Neural cell (in vitro differentiated cells): Measurements from ENCODE around the gene SULT4A1. TPM values are rescaled to one million over a fixed set of nuclear protein-coding genes. Genes with fewer than 3 reads are reported as not detected.

Experiments used
- H2AFZ ChIP-seq: fragments of 200-600, 300-800 bp; sonication (generic), shearing (Covaris generic); 2 replicates; pipeline ENCODE4 v1.6.0; 2014; ENCODE audit warnings: low read depth, mild to moderate bottlenecking, antibody characterized with exemption, low read length, moderate library complexity
- H3F3A ChIP-seq: fragments of 200-600 bp; shearing (Covaris generic); 2 replicates; pipeline ENCODE4 v1.6.1; 2016; ENCODE audit warnings: mild to moderate bottlenecking, moderate library complexity, mixed read lengths, antibody characterized with exemption, low read length; ENCODE audit not compliant: insufficient read depth, poor library complexity, severe bottlenecking
- H3K27ac ChIP-seq: fragments of 200-600, 300-800 bp; sonication (generic), shearing (Covaris generic); 2 replicates; pipeline ENCODE4 v1.5.1; 2014; ENCODE audit warnings: mild to moderate bottlenecking, low read length, moderate library complexity
- H3K27me3 ChIP-seq: fragments of 300-800, 200-600 bp; sonication (generic), shearing (Covaris generic); 2 replicates; pipeline ENCODE4 v1.6.0; 2014; ENCODE audit warnings: mild to moderate bottlenecking, low read depth, low read length, moderate library complexity; ENCODE audit not compliant: insufficient read depth
- H3K36me3 ChIP-seq: fragments of 300-800, 200-600 bp; sonication (generic), shearing (Covaris generic); 2 replicates; pipeline ENCODE4 v1.5.1; 2014; ENCODE audit warnings: mild to moderate bottlenecking, antibody characterized with exemption, low read length, moderate library complexity; ENCODE audit not compliant: insufficient read depth
- H3K4me2 ChIP-seq: fragments of 300-800, 200-600 bp; sonication (generic), shearing (Covaris generic); 2 replicates; pipeline ENCODE4 v1.6.0; 2014; ENCODE audit warnings: mild to moderate bottlenecking, low read length
- H3K4me3 ChIP-seq: fragments of 300-800, 200-600 bp; sonication (generic), shearing (Covaris generic); 2 replicates; pipeline ENCODE4 v1.5.1; 2014; ENCODE audit warnings: mild to moderate bottlenecking, low read length, moderate library complexity
- H3K79me2 ChIP-seq: fragments of 200-600 bp; shearing (Covaris generic); replicated peaks from 2 replicates; pipeline ENCODE4 v1.6.0; 2014; ENCODE audit warnings: mild to moderate bottlenecking, low read length, moderate library complexity; ENCODE audit not compliant: insufficient read depth
- H3K9ac ChIP-seq: fragments of 300-800, 200-600 bp; sonication (generic), shearing (Covaris generic); 2 replicates; pipeline ENCODE4 v1.6.1; 2016; ENCODE audit warnings: mild to moderate bottlenecking, low read length, mixed read lengths
- H3K9me2 ChIP-seq: fragments of 200-600 bp; shearing (Covaris generic); 2 replicates; pipeline ENCODE4 v1.6.1; 2016; ENCODE audit warnings: mild to moderate bottlenecking, low read length, mixed read lengths; ENCODE audit not compliant: insufficient read depth
- H3K9me3 ChIP-seq: fragments of 200-600, 300-800 bp; sonication (generic), shearing (Covaris generic); 2 replicates; pipeline ENCODE4 v1.6.1; 2016; ENCODE audit warnings: mild to moderate bottlenecking, mixed run types, low read length, moderate library complexity, mixed read lengths
- H4K20me1 ChIP-seq: fragments of 200-600 bp; shearing (Covaris generic); 2 replicates; pipeline ENCODE4 v1.6.1; 2016; ENCODE audit warnings: mild to moderate bottlenecking, mixed run types; ENCODE audit not compliant: insufficient read depth
- EP300 ChIP-seq: fragments of 450-650 bp; conservative IDR thresholded peaks from 2 replicates; pipeline ENCODE4 v1.6.1; 2014; ENCODE audit warnings: antibody characterized with exemption, mild to moderate bottlenecking, moderate library complexity; ENCODE audit not compliant: poor library complexity, severe bottlenecking
- MXI1 ChIP-seq: fragments of 450-650 bp; conservative IDR thresholded peaks from 2 replicates; pipeline ENCODE4 v1.6.1; 2014; ENCODE audit warnings: antibody characterized with exemption, mild to moderate bottlenecking; ENCODE audit not compliant: poor library complexity, severe bottlenecking
- POLR2AphosphoS5 ChIP-seq: IDR thresholded peaks from 2 replicates; pipeline ENCODE4 v1.6.1; 2012
- SMC3 ChIP-seq: fragments of 450-650 bp; conservative IDR thresholded peaks from 2 replicates; pipeline ENCODE4 v1.6.1; 2014; ENCODE audit warnings: antibody characterized with exemption, mild to moderate bottlenecking, moderate library complexity; ENCODE audit not compliant: poor library complexity
- TAF1 ChIP-seq: IDR thresholded peaks from 2 replicates; pipeline ENCODE4 v1.6.1; 2012; ENCODE audit warnings: low read depth
- polyA plus RNA-seq: library from polyadenylated mRNA; depleted of rRNA; stranded (reverse); fragments of >200 nt; gene quantifications from 2 replicates; pipeline ENCODE4 v1.2.3, GENCODE V29; 2014
- TF ChIP-seq, protein P1 (sequence below): IDR thresholded peaks from 2 replicates; pipeline ENCODE4 v1.6.1; 2012; ENCODE audit warnings: borderline replicate concordance
- TF ChIP-seq, protein P2 (sequence below): fragments of 450-650 bp; IDR thresholded peaks from 2 replicates; pipeline ENCODE4 v1.5.1; 2014; ENCODE audit warnings: antibody characterized with exemption, mild to moderate bottlenecking, moderate library complexity; ENCODE audit not compliant: poor library complexity, severe bottlenecking

Gene SULT4A1
- polyA plus RNA-seq, 1 donor from 2014 or later: 182 TPM

GRCh38 chr22:43841742-43842141 lies 20.6 kb downstream of the SULT4A1 start:
- no peaks in the 10 kb centered on the region for H3K27me3 ChIP-seq
- TF ChIP-seq TAF1 (no peak), SMC3 (no peak), POLR2AphosphoS5 (no peak), MXI1 (no peak)
- TF ChIP-seq, protein P1, sequence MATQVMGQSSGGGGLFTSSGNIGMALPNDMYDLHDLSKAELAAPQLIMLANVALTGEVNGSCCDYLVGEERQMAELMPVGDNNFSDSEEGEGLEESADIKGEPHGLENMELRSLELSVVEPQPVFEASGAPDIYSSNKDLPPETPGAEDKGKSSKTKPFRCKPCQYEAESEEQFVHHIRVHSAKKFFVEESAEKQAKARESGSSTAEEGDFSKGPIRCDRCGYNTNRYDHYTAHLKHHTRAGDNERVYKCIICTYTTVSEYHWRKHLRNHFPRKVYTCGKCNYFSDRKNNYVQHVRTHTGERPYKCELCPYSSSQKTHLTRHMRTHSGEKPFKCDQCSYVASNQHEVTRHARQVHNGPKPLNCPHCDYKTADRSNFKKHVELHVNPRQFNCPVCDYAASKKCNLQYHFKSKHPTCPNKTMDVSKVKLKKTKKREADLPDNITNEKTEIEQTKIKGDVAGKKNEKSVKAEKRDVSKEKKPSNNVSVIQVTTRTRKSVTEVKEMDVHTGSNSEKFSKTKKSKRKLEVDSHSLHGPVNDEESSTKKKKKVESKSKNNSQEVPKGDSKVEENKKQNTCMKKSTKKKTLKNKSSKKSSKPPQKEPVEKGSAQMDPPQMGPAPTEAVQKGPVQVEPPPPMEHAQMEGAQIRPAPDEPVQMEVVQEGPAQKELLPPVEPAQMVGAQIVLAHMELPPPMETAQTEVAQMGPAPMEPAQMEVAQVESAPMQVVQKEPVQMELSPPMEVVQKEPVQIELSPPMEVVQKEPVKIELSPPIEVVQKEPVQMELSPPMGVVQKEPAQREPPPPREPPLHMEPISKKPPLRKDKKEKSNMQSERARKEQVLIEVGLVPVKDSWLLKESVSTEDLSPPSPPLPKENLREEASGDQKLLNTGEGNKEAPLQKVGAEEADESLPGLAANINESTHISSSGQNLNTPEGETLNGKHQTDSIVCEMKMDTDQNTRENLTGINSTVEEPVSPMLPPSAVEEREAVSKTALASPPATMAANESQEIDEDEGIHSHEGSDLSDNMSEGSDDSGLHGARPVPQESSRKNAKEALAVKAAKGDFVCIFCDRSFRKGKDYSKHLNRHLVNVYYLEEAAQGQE: no peak
- TF ChIP-seq, protein P2, sequence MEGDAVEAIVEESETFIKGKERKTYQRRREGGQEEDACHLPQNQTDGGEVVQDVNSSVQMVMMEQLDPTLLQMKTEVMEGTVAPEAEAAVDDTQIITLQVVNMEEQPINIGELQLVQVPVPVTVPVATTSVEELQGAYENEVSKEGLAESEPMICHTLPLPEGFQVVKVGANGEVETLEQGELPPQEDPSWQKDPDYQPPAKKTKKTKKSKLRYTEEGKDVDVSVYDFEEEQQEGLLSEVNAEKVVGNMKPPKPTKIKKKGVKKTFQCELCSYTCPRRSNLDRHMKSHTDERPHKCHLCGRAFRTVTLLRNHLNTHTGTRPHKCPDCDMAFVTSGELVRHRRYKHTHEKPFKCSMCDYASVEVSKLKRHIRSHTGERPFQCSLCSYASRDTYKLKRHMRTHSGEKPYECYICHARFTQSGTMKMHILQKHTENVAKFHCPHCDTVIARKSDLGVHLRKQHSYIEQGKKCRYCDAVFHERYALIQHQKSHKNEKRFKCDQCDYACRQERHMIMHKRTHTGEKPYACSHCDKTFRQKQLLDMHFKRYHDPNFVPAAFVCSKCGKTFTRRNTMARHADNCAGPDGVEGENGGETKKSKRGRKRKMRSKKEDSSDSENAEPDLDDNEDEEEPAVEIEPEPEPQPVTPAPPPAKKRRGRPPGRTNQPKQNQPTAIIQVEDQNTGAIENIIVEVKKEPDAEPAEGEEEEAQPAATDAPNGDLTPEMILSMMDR: no peak
- no peak overlapping the region for H3K4me3 ChIP-seq
- H3K4me2 ChIP-seq: no peak overlapping the region
- H3K36me3 ChIP-seq: no peaks in the 10 kb centered on the region
- no peaks in the 10 kb centered on the region for H4K20me1 ChIP-seq
- no peak overlapping the region for H3K27ac ChIP-seq
- H3K9me2 ChIP-seq: no peaks in the 10 kb centered on the region
- no peak overlapping the region for H3K9ac ChIP-seq
- no peaks in the 10 kb centered on the region for H3K79me2 ChIP-seq
- no peaks in the 10 kb centered on the region for H3F3A ChIP-seq
- no peak overlapping the region for H2AFZ ChIP-seq
- no peaks in the 10 kb centered on the region for H3K9me3 ChIP-seq

GRCh38 chr22:43840851-43841250 lies 21.5 kb downstream of the SULT4A1 start:
- Histone ChIP-seq H3K36me3 (no peaks in the 10 kb centered on the region), H3K79me2 (no peaks in the 10 kb centered on the region), H3K27me3 (no peaks in the 10 kb centered on the region), H3K4me2 (no peak overlapping the region), H3K27ac (no peak overlapping the region), H3F3A (no peaks in the 10 kb centered on the region), H2AFZ (no peak overlapping the region), H3K9me2 (no peaks in the 10 kb centered on the region), H4K20me1 (no peaks in the 10 kb centered on the region), H3K9ac (no peak overlapping the region), H3K9me3 (no peaks in the 10 kb centered on the region), H3K4me3 (no peak overlapping the region)
- TF ChIP-seq SMC3 (no peak), EP300 (no peak), TAF1 (no peak), MXI1 (no peak)
- TF ChIP-seq, protein P1: no peak
